Gastroesophageal sphincter (tissue), 3 donors: ENCODE measurements around the gene CD6.

Source experiments
- EP300 ChIP-seq: sonication (generic); formaldehyde crosslinking; IDR thresholded peaks from one replicate; pipeline ENCODE4 v1.6.1; 2017; ENCODE audit warnings: antibody characterized with exemption, mild to moderate bottlenecking
- POLR2A ChIP-seq, 2 donors: fragments of 450-650 bp; IDR thresholded peaks; one replicate each; pipeline ENCODE4 v1.6.1; 2017; ENCODE audit warnings: antibody characterized with exemption in 2 of 2, mild to moderate bottlenecking in 2 of 2, moderate library complexity in 1 of 2
- POLR2AphosphoS5 ChIP-seq: sonication (generic); formaldehyde crosslinking; IDR thresholded peaks from one replicate; pipeline ENCODE4 v1.6.1; 2017; ENCODE audit warnings: antibody characterized with exemption
- TF ChIP-seq, protein P1 (sequence below), 4 experiments: fragments of 200-600 bp in 2 of 4; fragments of 450-650 bp in 2 of 4; sonication (generic) in 1 of 4; IDR thresholded peaks; one replicate each; pipeline ENCODE4 v1.5.1; 2017 to 2019; ENCODE audit warnings: antibody characterized with exemption in 4 of 4, mild to moderate bottlenecking in 2 of 4, moderate library complexity in 2 of 4

DNA sequence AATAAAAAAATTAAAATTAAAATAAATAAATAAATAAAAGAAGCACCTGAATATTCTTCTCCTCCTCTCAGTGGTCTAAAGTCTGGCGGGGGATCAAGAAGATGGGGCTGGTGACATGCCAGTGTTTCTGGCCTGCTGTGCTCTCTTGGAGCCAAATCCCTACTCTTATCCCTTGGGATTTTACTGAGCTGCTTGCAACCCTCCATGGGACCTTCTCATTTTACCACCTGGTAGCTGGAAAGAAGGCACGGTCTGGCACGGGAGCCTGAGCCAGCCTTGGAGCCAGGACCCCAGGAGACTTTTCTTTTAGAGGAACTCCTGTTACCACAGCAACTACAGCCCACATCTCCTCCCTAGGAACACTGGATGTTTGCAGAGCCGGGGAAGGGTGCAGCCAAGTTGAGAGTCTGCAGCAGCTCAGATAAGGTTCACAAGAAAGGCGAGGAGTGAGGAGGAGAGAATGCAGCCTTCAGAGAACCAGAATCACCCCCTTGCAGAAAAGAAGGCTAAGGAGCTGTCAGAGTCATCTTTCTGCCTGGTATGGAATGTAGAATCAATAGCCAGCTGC, 21.4 kb downstream of the CD6 start:
- TF ChIP-seq, protein P1, sequence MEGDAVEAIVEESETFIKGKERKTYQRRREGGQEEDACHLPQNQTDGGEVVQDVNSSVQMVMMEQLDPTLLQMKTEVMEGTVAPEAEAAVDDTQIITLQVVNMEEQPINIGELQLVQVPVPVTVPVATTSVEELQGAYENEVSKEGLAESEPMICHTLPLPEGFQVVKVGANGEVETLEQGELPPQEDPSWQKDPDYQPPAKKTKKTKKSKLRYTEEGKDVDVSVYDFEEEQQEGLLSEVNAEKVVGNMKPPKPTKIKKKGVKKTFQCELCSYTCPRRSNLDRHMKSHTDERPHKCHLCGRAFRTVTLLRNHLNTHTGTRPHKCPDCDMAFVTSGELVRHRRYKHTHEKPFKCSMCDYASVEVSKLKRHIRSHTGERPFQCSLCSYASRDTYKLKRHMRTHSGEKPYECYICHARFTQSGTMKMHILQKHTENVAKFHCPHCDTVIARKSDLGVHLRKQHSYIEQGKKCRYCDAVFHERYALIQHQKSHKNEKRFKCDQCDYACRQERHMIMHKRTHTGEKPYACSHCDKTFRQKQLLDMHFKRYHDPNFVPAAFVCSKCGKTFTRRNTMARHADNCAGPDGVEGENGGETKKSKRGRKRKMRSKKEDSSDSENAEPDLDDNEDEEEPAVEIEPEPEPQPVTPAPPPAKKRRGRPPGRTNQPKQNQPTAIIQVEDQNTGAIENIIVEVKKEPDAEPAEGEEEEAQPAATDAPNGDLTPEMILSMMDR (IDR thresholded peaks at IDR 0.05) = no peak
- no peak for TF ChIP-seq POLR2A (IDR thresholded peaks at IDR 0.05)
- no peak for TF ChIP-seq EP300
- TF ChIP-seq POLR2AphosphoS5 = no peak
